Esophagus mucosa (tissue), 1 donor: Measurements from ENCODE around the gene GLP2R. TPM values are rescaled to one million over a fixed set of nuclear protein-coding genes. Genes with fewer than 3 reads are reported as not detected.

ENCODE experiments used
- ATAC-seq: fragments of 200-7000 bp; cut with Tn5 transposase; one replicate; pipeline ENCODE4 v1.9.1; 2020
- total RNA-seq: library from RNA; stranded (reverse); gene quantifications from one replicate; pipeline ENCODE4 v1.2.4, GENCODE V29; 2023
- donor health status: DM: yes; HTN: yes; CAD: no.

The GLP2R gene
- total RNA-seq, 1 donor from 2014 or later, result not detected

DNA sequence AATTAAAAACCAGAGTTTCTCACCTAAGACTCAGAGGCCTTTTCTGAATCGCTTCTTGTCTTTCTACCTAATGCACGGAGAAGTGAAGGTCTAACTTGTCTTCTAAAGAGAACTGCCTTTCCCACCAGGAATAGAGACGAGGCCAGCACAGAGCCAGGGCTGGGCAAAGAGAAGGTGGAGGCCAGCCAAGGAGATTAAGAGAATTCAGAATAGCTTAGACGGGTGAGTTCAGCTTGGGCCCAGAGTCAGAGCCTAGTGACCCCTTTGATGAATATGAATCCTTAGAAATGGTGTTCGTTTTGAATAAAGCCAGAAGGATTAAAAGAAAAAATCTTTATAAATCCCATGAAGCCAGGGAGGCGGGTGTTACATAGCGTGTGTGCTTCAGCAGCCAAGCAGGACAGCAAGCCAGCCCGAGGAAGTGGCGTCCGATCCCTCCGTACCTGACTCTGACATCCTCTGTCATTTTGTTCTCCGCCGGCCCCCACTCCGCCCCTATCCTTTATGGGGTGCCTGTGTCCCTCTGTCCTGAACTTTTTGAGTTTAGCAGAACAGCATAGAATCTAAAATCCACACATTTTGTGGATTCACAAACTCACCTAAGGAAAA lies 11.3 kb upstream of the GLP2R start:
- ATAC-seq, result no peak

DNA sequence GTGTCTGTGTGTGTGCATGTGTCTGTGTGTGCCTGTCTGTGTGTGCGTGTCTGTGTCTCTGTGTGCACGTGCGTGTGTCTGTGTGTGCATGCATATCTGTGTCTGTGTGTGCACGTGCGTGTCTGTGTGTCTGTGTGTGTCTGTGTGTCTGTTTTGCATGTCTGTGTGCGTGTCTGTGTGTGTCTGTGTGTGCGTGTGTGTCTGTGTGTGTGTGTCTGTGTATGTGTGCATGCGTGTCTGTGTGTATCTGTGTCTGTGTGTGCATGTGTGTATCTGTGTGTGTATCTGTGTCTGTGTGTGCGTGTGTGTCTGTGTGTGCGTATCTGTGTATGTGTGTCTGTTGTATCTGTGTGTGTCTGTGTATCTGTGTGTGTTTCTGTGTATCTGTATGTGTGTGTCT lies 9.3 kb upstream of the GLP2R start:
- no peak for ATAC-seq

DNA sequence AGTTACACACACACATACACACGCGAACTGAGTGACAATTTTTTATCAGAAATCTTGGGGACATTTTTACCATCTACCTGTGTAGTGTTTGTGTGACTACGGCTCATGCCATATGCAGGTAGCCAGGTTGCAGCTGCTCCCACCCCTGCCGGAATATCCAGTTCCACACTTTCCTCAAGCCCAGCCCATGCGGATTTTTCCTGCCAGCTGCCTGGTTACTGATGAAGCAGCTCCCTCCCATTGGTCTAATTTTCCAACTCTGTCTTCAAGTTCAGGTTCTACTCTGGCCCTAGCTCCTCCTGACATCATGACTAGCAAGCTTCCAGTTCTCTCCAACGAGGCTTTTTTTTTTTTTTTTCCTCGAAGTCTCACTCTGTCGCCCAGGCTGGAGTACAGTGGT lies 8.6 kb upstream of the GLP2R start:
- ATAC-seq, result peak; percentile 60

DNA sequence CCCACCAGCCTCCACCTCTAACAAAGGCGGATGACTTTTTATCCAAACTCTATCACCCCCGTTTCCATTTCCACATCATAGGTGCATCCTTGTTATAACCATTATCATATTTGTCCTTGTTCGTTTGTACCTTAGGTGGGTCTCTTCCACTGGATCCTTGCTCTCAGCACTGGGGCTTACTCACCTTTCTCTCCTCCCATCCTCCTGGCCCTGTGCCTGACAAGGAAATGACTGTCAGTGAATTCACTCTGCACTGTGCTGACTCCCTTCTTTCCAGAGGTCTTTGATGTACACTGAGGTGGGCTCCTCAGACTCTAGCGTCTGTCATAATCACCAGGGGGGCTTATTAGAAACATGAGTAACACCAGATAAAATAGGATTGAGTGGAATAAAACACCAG lies 7.0 kb upstream of the GLP2R start:
- ATAC-seq, result no peak

DNA sequence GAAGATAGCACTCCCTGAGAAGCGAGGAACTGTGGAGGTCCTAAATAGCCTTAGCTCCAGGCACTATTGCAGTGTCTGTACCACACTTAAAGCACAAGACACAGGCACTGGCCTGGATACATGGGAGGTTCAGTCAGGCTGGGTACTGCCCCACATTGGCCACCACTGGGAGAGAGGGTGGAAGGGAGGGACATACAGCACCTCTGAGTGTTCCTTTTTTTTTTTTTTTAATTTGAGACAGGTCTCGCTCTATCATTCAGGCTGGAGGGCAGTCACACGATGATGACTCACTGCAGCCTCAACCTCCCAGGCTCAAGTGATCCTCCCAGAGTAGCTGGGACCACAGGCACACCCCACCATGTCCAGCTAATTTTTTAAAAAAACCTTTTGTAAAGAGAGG lies 5.3 kb upstream of the GLP2R start:
- no peak for ATAC-seq

DNA sequence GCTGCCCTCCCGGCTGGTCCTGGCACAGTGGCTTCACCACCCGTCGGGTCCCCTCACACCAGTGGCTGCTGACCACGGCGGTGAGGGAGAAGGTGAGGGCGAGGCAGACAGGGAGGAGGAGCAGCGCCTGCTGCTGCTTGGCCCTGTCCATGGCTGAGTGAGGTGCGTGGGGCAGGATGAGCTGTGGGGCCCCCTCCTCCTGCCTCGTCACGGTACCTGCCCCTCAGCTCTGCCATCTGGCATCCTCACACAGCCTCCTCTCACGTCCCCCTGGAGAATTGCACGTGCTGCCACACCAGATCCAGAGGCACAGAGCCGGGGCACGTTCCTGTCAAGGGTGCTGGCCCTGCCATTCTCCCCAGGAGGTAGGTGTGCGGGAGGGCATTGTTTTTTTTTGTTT lies 3.8 kb upstream of the GLP2R start, which contains the start of gene GSG1L2:
TSS of gene GSG1L2 (minus strand) at position 159 of the 400 bp plus-strand sequence. CDS start at position 151, 8 bp downstream.
- no peak for ATAC-seq

DNA sequence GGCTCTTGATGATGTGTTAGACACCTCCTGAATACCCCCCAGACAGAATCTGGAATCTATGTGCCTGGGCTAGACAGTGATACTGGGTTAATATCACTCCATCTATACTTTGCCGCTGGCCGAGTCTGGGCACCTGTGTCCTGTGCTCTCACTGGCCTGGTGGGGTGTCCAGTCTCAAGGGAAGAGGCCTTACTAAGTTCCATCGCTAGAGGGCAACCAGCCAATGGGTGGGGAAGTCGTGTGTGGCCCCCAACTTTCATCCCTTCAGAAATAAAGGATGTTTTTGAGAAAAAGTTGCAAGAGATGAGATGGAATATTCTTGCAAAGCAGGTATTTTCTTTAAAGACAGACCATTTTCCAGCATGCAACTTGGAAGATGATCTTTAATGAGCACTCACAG lies 1.6 kb upstream of the GLP2R start:
- no peak for ATAC-seq

DNA sequence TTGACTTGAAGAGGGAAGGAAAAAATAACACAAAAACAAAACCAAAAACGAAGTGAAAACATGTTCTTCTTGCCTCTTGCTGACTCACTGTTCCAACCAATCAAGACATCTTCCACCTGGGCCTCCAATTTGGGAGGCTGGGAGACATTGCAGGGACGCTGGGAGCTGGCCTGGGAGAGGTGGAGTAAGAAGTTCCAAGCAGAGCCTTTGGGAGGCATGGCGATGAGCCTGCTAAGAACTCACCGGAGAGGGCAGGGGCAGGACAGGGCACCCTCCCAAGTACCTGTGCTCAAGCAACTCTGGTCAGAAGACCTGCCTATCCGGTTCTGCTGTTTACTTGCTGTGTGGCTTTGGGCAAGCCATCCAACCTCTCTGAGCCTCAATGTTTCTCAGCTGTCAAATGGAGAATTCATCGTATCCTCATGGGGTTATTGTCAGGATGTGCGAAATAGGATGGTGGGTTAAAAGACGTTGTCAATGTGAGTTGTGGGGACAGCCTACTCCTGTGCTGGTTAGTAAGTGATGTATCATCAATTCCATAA lies 856 bp upstream of the GLP2R start:
- ATAC-seq, result no peak

DNA sequence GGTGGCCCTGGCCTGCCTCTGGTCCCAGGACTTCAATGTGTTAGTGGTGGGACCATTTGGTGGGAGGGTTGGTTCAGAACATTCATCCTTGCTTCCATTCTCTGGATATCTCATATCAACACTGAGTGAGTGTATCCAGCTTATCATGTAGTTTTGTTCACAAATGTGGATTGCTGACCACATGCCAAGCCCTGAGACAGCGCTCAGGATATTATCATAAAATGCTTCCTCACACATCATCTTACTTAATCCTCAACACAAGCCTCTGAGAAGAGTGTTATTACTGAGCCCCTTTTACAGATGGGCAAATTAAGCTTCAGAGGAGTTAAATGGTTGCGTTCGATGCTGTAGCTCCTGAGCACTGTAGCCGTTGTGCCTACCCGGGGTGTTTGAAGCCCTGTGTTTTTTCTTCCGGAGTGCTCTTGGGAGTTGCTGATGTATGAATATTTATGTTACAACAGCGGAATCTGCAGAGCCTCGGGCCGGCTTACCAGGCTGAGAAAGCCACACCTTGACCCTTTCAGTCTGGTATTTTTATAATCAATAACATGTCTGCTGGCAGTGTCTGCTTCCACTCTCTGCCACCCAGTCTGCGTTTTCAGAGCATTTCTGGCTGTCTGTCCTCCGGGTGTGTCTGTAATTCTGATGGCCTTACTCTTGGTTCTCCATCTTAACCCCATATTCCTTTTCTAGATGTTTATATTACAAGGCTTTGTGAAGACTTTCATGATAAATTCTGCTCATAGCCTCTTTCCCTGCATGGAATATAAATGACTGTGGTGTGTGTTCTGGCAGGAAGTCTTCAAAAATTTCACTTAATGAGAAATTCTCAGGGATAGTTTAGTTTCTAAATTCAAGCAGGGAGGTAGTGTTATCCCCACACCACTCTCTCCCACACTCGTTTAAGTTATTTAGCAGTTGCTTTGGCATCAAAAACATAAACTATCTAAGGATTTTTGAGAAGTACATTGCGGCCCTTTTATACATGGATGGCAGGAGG lies 2.9 kb downstream of the GLP2R start:
- no peak for ATAC-seq

DNA sequence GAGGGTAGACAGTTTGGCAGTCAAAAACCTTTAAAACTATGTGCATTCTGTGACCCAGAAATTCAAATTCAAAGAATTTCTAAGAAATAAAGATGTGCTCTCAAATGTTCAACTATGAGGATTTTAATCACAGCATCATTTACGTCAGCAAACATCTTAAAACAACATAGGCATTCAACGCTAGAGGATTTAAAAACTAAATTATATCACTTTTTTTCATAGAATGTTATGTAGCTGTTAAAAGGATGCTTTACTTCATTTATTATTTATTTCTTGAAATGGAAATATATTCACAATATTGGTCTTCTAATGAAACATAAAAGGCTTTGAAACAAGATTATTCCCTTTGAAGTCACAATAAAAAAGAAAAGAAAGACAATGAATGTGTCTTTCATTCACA lies 3.6 kb downstream of the GLP2R start:
- no peak for ATAC-seq

DNA sequence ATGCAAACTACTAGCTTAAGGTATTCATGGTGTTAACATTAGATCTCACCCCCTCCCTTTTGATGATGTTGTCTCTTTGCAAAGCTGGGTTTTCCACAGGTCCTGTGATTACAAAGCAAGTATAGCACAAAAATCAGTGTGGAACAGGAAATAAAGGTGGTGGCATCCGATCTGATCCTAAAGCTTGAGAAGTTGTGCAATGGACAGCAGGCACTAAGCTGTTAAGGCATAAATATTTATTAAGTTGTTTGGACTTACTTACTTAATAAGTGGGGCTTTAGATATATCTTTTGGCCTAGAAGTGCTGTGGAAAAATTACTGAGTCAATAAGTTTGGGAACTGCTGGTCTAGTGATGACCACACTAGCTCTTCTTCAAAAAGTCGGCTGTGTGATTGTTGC lies 5.0 kb downstream of the GLP2R start:
- no peak for ATAC-seq

DNA sequence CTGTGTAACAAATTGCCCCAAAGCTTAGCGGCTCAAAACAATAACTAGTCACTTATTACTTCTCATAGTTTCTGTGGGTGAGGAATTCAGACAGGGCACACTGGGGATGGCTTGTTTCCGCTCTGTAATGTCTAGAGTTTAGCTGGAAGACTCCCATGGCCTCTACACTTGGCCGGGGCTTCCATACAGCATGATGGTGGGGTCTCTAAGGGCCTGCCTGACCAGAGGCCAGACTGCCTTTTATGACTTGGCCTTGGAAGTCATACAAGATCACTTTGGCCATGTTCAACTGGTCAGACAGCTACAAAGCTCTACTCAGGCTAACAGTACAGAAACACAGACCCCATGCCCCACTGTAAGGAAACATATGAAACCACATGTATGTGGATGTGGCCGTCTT lies 8.2 kb downstream of the GLP2R start:
- ATAC-seq, result no peak

DNA sequence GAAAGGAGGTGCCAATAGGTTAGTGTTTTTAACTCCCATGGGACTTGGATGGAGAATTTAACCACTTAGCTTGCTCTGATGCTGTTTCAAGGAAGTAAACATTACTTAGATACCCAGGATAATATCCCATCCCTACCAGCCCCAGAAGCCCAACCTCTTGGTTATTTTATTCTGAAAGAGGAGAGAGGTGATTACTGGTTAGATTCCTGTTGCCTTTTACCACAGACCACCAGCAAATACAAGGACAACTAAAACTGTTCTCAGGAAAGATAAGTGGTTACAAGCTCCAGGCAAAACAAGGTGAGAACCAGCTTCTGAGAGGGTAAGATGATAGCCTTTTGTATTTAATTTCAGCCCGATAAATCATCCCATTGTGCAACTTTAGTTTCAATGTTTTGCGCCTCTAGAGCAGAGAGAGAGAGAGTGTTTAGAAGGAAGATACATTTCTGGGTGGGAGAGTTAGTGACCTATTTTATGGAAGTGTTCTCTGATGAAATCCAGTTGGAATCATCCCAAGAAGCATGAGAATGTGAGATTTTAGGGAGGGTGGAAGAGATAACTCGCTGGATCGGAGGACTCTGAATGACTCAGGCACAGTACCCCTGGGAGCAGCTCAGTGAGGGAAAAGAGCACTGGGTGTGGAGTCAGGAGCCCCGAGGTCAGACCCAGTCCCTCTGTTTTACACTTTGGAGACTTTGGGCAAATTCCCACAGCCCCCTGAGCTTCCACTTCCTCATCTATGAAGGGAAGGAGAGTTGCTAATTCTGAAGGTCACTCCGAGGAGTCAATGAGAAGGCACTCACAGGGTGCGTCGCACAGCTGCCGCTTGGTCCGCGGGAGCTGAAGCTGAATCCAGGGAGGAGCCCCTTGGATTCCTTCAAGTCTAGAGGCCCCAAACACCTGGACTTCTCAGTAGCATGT lies 12.1 kb downstream of the GLP2R start:
- no peak for ATAC-seq

DNA sequence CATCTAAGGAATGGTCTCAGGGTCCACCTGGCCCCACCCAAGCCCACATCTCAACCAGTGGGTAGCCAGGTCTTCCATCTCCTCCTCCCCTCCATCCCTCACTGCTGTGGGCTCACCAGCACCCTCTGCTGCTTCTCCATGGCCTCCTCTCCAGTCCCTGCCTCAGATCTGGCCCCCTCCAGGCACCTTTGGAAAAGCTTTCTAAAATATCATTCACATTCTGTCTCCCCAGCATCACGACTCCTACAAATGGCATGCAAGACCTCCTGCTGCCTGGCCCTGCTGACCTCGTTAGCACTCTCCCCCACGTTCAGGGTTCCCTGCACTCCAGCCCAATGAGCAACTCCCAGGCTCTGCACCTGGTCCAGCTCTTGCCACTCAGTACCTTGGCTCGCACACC lies 13.7 kb downstream of the GLP2R start:
- ATAC-seq, result no peak

DNA sequence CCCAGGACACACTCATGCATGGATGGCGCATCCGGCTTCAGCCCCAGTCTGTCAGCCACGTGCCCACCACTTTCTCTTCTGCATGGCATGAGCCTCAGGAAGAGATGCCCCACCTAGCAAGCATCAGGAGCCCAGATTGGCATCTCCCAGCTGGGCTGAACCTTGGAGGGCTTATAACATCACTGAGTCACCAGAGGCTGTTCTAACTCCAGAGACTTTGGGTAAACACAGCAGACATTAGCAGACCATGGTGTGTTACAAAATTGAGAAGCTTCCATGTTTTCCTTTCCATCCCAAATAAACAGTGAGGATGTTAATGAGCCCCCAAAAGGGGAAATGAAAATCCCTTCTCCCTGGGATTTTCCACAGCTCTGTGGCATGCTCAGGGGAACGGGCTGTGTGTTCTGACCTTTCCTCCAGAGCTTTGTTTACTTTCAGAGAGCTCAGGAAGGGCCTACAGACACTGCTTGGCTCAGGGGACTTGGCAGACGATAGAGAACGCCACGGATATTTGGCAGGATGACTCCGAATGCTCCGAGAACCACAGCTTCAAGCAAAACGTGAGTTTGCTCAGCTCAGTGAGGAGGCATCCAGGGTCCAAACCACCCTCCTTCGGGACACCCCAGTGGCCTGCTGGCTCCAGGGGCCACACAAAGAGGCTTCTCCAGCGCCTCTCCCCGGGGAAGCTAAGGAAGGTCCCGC lies 16.5 kb downstream of the GLP2R start:
- ATAC-seq, result no peak

DNA sequence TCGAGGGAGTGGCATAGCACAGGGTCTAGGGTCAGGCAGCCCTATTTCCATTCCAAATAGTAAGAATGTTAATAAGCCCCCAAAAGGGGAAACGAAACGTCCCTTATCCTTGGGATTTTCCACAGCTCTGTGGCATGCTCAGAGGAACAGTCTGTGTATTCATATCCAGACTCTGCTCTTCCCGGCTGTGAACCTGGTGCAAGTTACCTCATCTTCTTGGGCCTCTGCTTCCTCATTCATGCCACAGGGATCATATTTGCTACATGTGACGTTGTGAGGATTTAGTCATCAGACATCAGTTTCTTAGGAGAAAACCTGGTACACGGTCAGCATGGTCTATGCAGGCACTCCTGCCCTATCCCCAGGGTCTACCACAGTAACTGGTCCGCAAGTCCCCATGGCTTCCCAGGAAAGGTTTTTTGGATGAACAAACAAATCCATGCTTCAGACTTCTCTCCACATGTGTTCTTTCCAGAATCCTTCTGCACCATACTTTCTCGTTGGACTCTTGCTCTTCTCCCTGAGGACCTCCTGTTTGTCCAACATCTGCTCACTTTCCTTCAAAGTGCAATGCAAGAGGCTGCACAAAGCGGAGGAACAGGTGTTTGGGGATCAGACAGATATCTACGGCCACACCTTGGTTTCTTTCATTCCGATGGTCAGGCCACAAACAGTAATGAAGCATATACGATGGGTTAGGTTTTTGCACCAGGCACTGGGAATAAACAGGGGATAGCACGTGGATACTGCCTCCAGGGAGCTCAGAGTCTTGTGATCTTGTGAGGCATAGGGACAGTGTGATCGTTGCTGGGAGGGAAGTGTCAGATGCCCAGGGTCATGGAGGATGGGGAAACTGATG lies 17.7 kb downstream of the GLP2R start:
- ATAC-seq, result no peak

DNA sequence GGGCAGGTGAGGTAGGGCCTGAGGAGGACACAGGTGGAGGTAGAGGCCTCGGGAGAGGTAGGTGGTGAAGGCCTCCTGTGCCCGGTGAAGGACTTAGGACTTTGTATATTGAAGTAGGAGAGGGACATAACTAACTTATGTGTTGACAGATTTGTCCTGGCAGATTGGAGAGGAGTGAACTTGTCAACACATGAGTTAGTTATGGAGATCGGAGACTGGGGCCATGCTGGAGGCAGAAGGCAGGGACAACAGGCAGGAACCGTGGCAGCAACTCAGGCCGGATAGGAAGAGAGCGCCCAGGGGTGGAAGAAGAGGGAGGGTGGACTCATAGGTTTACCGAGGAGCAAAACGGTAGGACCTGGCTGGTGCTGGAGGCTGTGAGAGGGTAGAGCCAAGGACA lies 18.4 kb downstream of the GLP2R start:
- no peak for ATAC-seq

DNA sequence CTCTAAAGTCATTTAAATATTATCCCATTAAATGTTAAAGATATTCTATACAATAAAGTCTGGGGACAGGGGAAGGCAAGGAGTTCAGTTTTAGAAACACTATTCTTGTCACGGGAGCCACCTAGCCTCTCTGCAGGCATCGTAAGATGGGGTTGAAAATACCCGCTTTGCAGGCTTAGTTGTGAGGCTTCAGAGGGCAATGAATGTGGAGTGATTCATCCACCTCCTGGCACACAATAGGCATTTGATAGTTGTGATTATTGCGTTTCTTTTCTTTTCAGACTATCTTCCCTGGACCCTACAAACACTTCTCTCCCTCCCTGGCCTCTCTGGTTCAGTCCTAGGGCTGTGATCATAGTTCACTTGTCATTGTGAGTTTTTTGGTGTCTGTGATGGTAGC lies 19.6 kb downstream of the GLP2R start:
- ATAC-seq, result no peak

DNA sequence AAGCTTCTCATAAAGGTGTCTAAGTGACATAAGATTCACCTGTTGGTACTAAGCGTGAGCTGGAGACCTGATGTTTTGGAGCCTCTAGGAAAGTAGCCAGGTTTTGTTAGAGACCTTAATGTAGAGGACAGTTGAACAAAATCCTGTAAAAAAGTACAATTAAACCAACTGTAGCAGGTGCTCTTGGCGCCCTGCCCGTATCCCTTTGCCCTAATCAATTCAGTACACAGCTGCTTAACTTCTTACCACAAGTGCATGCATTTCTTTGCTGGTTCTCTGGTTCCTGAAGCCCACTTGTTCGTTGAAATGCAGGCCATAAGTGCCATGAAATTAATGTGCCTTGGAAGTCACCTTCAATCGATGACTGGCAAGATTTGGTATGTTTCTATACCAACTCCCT lies 24.4 kb downstream of the GLP2R start:
- no peak for ATAC-seq

DNA sequence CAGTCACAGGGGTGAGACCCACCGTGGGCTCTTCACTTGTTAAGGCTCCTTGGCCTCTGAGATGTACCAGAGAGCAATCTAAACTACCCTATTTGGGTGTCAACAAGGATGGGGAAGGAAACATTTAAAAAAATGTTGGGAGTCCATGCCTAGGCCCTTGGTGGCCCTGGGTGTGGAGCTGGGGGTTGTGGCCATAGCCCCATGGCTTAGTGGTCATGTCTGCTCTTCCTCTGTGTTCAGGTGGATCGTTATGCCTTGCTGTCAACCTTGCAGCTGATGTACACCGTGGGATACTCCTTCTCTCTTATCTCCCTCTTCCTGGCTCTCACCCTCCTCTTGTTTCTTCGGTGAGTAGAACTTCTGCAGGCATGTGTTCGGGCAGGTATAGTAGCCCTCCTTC lies 28.5 kb downstream of the GLP2R start:
- ATAC-seq, result no peak

DNA sequence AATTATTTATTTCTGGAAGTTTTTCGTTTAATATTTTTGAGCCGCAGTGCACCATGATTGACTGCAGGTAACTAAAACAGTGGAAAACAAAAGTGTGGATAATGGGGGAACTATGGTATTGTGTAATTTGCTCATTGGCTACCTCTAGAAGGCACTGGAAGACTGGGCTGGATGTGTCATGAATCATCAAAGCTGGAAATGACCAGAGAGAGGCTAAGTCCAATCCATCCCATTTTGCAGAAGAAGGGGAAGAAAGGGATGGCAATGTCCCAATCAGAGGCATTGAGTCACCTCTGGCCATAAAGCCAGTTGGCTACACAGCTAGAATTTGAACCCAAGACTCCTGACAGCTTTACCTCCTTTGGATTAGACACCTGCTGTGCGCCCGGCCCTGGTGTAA lies 29.3 kb downstream of the GLP2R start:
- ATAC-seq, result no peak
